HG03354 (cell line): Measurements from ENCODE around the gene ATXN10.
"Not testable (repeated sequence)": the region's sequence is repeated elsewhere in the genome, so short reads cannot be mapped to it uniquely, and the experiment has no call there.

Source experiments
- ATAC-seq: cut with Tn5 transposase; IDR thresholded peaks from one replicate; pipeline ENCODE4 v1.9.1; 2021; ENCODE audit warnings: mild to moderate bottlenecking; ENCODE audit not compliant: unreplicated experiment, poor library complexity, severe bottlenecking

ATXN10 gene

GRCh38 chr22:45671783-45672563 is at the start of gene ATXN10:
Gene ATXN10 (plus strand): TSS chr22:45671834. CDS start chr22:45672064, 230 bp downstream.
- peak; percentile 69 for ATAC-seq

GRCh38 chr22:45621836-45622600 is 49.6 kb upstream of the ATXN10 start:
- ATAC-seq: no peak

- not testable (repeated sequence) for ATAC-seq
These were observed 48.0 kb upstream of the ATXN10 start for GRCh38 chr22:45623464-45624145.

- ATAC-seq: no peak
These were observed 45.4 kb upstream of the ATXN10 start for GRCh38 chr22:45626198-45626651.

GRCh38 chr22:45627489-45628233 is 44.0 kb upstream of the ATXN10 start:
- no peak for ATAC-seq

GRCh38 chr22:45628515-45628914 is 43.1 kb upstream of the ATXN10 start:
- ATAC-seq: no peak

GRCh38 chr22:45629469-45630089 is 42.1 kb upstream of the ATXN10 start:
- no peak for ATAC-seq

GRCh38 chr22:45630436-45630835 is 41.2 kb upstream of the ATXN10 start:
- no peak for ATAC-seq

- ATAC-seq: no peak
These were observed 40.3 kb upstream of the ATXN10 start for GRCh38 chr22:45631140-45631840.

- no peak for ATAC-seq
These were observed 39.8 kb upstream of the ATXN10 start for GRCh38 chr22:45631841-45632238.

- no peak for ATAC-seq
These were observed 38.7 kb upstream of the ATXN10 start for GRCh38 chr22:45632791-45633515.

GRCh38 chr22:45636683-45637082 is 35.0 kb upstream of the ATXN10 start:
- ATAC-seq: no peak

- no peak for ATAC-seq
These were observed 33.4 kb upstream of the ATXN10 start for GRCh38 chr22:45638197-45638596.

GRCh38 chr22:45638834-45639746 is 32.5 kb upstream of the ATXN10 start:
- no peak for ATAC-seq

GRCh38 chr22:45639747-45640102 is 31.9 kb upstream of the ATXN10 start:
- ATAC-seq: no peak

- no peak for ATAC-seq
These were observed 31.2 kb upstream of the ATXN10 start for GRCh38 chr22:45640291-45640940.
